HFF-Myc (cell line): ENCODE results near the gene SZRD1.

Source experiments
- DNase-seq: peaks from one replicate; pipeline ENCODE4 v3.0.0-alpha.2; 2011; ENCODE audit warnings: low read depth; ENCODE audit errors: extremely low read depth
- H3K4me3 ChIP-seq: replicated peaks from 2 replicates; pipeline ENCODE4 v1.5.1; 2011; ENCODE audit warnings: low read depth, mild to moderate bottlenecking, control low read depth, low read length
- TF ChIP-seq, protein P1 (sequence below): IDR thresholded peaks from 2 replicates; pipeline ENCODE4 v1.5.1; 2012; ENCODE audit warnings: mild to moderate bottlenecking, low read depth, low read length, control low read depth; ENCODE audit errors: missing control alignments

Gene SZRD1

DNA sequence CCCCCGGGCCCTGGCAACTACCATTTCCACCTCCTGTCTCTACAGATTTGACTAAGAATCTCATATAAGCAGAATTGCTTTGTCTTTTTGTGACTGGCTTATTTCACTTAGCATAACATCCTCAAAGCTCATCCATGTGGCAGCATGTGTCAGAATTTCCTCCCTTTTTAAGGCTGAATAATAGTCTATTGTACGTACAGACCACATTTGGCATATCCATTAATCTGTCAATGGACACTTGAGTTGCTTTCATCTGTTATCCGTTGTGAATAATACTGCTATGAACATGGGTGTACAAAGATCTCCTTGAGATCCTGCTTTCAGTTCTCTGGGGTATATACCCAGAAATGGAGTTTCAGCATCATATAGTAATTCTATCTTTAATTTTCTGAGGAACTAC, 46.1 kb downstream of the SZRD1 start:
- TF ChIP-seq, protein P1, sequence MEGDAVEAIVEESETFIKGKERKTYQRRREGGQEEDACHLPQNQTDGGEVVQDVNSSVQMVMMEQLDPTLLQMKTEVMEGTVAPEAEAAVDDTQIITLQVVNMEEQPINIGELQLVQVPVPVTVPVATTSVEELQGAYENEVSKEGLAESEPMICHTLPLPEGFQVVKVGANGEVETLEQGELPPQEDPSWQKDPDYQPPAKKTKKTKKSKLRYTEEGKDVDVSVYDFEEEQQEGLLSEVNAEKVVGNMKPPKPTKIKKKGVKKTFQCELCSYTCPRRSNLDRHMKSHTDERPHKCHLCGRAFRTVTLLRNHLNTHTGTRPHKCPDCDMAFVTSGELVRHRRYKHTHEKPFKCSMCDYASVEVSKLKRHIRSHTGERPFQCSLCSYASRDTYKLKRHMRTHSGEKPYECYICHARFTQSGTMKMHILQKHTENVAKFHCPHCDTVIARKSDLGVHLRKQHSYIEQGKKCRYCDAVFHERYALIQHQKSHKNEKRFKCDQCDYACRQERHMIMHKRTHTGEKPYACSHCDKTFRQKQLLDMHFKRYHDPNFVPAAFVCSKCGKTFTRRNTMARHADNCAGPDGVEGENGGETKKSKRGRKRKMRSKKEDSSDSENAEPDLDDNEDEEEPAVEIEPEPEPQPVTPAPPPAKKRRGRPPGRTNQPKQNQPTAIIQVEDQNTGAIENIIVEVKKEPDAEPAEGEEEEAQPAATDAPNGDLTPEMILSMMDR: no peak
- no peak for DNase-seq
- no peak overlapping the region for H3K4me3 ChIP-seq

DNA sequence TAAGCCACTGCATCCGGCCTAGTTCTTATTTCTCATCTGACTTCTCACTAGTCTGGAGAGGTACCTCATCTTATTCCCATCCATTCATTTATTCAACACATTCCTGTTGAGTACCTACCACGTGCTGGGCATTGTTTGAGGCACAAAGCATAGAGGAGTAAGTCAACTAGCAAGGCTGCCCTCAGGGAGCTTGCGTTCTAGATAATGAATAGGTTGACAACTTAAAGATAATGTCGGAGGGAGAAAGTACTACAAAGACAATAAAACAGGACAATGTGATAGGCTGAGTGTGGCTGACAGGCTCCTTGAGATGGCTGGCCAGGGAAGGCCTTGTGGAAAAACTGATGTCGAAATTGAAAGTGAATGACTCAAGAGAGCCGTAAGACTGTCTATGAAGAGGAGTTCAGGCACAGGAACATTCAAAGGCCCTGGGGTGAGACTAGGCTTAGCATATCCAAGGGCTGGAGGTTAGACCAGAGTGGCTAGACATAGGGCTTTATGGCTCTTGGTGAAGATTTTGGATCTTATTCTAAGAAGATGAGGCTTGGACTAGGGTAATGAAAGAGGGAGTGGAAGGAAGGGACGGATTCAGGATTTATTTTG, 51.9 kb downstream of the SZRD1 start:
- no peak for DNase-seq
- H3K4me3 ChIP-seq: no peak overlapping the region
- TF ChIP-seq, protein P1: no peak

DNA sequence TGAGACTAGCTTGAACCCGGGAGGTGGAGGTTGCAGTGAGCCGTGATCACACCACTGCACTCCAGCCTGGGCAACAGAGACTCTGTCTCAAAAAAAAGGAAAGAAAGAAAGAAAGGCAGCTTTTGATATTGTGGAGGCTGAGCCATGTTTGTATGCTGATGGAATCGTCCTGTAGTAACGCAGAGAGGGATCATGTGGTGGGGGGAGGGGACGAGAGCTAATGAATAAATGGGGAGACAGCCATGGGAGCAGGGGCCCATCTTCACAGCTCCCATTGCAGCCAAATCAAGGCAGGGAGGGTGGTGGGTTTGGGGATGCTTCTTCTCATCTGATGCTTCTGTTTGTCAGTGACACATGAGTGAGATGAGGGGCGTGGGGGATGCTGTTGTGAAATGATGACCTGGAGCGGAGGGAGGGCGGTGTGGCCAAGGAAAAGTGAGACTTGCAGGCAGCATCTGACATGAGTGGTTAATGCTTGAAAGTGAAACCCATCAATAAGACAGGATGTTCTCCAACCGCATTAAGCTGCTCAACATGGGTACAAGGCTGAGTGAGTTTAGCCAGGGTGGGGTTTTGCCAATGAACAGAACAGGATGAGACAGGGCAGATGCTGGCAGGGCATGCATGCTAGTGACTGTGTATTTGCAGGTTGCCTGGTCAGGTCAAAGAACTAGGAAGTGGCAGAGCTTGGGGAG, 53.5 kb downstream of the SZRD1 start:
- H3K4me3 ChIP-seq: no peak overlapping the region
- TF ChIP-seq, protein P1: no peak
- DNase-seq: no peak

DNA sequence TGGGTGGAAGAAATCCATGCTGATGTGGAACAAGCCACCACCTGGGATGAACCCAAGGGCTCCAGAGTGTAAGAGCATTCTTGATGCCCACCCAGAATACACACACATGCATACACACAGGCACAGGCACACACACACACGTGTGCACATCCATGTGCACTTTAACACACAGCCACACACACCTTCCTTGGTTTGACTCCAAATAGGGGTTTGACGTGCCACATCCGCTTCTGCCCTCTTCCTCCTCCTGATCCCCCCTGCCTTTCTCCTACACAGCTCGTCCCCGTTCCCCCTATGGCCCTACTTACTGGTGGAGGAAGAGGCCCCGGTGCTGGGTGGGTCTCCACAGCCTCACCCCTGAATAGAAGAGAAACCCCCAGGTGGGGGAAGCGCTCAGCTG, 54.2 kb downstream of the SZRD1 start:
- TF ChIP-seq, protein P1: no peak
- DNase-seq: no peak
- H3K4me3 ChIP-seq: no peak overlapping the region

DNA sequence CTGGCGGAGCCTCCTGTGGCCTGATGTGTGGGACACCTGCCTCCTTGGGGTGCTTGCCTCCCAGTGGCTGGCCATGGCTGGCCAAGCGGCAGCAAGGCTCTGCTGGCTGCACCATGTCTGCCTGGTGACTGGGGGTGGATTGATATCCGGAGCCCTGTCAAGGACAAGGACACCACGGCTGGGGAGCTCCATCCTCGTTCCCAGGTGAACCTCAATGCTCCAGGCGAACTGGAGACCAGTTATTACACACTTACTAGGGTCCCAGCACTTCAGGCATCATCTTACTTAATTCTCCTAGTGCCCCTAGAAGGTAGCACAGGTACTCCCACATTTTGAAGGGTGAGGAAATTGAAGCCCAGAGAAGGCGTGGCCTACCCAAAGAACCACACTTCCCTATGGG, 55.0 kb downstream of the SZRD1 start:
- DNase-seq: no peak
- TF ChIP-seq, protein P1: no peak
- H3K4me3 ChIP-seq: no peak overlapping the region

DNA sequence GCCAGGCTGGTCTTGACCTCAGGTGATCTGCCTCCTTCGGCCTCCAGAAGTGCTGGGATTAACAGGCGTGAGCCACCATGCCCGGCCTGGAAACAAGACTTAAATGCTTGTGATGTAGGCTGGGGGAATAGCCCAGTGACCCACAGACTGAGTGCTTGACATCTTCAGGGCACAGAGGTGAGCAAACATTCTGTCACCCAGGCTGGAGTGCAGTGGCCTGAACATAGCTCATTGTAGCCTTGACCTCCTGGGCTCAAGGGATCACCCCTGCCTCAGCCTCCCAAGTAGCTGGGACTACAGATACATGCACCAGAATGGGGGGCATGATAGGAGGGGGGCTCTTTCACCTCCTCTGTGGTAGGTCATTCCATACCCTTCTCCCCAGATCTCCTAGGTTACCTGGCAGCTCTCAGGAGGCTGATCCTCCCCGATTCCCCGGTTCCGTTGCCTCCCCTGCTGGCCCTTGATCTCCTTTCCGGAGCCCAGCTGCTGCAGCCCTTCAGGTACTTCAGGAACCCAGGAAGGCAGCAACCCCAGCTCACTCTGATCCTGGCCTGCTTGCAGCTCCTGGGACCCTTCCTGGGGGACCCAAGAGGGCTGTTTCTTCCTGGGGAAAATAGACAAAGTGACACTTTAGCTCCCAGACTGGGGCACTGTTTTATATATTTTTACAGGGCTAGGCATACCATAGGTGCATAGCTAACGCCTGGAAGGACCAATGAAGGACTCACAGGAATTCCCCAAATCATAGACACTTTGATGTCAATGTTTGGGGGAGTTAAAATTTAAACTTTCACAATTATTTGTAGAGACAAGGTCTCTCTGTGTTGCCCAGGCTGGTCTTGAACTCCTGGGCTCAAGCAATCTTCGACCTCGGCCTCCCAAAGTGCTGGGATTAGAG, 58.3 kb downstream of the SZRD1 start:
- TF ChIP-seq, protein P1: no peak
- no peak for DNase-seq
- H3K4me3 ChIP-seq: no peak overlapping the region
